ENCODE results near the gene BID.

DNA sequence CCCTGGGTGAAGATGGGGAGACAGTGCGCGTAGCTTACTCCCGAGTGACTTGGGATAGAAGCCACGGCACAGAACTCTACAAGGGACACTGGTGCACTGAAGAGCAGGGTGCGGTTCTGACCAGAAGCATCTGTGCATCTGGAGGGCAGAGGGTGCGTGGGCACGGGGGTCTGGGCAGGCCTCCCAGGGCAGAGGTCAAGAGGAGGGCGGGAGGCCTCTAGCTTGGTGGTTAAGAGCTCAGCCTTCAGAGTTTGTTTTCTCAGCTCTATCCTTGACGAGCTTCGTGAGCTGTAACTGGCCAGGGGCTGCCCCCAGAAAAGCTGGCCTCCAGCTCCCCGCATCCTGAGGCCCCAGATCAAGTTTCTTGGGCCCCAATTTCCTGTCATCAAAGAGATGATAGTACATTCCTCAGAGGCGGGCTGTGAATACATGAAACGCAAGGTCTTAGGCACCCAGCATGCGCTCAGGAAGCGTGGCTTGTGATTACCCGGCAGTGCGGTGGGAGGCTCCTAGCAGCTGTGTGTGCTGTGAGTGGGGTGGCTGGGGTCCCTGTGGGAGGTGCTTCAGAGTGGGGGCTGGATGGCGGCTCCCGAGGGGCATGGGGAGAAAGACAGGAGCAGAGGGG lies 6.0 kb upstream of the BID start:
- TF ChIP-seq, protein P1, sequence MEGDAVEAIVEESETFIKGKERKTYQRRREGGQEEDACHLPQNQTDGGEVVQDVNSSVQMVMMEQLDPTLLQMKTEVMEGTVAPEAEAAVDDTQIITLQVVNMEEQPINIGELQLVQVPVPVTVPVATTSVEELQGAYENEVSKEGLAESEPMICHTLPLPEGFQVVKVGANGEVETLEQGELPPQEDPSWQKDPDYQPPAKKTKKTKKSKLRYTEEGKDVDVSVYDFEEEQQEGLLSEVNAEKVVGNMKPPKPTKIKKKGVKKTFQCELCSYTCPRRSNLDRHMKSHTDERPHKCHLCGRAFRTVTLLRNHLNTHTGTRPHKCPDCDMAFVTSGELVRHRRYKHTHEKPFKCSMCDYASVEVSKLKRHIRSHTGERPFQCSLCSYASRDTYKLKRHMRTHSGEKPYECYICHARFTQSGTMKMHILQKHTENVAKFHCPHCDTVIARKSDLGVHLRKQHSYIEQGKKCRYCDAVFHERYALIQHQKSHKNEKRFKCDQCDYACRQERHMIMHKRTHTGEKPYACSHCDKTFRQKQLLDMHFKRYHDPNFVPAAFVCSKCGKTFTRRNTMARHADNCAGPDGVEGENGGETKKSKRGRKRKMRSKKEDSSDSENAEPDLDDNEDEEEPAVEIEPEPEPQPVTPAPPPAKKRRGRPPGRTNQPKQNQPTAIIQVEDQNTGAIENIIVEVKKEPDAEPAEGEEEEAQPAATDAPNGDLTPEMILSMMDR (IDR thresholded peaks at IDR 0.05) = no peak
- no peak for TF ChIP-seq POLR2A (IDR thresholded peaks at IDR 0.05)
